UCSD-AML1 (cell line): ENCODE results near the gene BAG3.
"Not testable (repeated sequence)": the region's sequence is repeated elsewhere in the genome, so short reads cannot be mapped to it uniquely, and the experiment has no call there.

Experiments used
- DNase-seq: peaks from one replicate; lab custom pipeline; 2025; ENCODE audit not compliant: unreplicated experiment; lab: John Stamatoyannopoulos, UW

The BAG3 gene

GRCh38 chr10:119640384-119640783 is 10.8 kb upstream of the BAG3 start:
- DNase-seq: no peak

GRCh38 chr10:119640875-119641526 is 10.2 kb upstream of the BAG3 start:
- no peak for DNase-seq

DNA sequence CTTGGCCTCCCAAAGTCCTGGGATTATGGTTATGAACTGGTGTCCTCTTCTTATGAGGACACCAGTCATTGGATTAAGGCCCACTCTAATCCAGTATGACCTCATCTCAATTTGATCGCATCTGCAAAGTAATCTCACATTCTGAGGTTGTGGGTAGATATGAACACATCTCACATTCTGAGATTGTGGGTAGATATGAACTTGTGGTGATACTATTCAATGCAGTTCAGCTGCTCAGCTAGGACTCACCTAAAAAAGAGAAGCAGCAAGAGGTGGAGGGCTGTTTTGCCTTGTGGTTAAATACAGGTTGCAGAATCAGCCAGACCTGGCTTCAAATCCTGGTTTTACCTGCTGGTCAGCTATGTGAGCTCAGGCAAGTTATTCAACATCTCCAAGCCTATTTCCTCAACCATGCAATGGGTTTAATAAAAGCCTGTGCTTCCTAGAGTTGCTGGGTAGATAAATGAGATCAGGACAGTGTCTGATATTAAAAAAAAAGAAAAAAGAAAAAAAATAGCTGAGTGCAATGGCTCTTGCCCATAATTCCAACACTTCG is 8.5 kb upstream of the BAG3 start:
- DNase-seq: no peak

GRCh38 chr10:119643306-119644204 is 7.6 kb upstream of the BAG3 start:
- no peak for DNase-seq

DNA sequence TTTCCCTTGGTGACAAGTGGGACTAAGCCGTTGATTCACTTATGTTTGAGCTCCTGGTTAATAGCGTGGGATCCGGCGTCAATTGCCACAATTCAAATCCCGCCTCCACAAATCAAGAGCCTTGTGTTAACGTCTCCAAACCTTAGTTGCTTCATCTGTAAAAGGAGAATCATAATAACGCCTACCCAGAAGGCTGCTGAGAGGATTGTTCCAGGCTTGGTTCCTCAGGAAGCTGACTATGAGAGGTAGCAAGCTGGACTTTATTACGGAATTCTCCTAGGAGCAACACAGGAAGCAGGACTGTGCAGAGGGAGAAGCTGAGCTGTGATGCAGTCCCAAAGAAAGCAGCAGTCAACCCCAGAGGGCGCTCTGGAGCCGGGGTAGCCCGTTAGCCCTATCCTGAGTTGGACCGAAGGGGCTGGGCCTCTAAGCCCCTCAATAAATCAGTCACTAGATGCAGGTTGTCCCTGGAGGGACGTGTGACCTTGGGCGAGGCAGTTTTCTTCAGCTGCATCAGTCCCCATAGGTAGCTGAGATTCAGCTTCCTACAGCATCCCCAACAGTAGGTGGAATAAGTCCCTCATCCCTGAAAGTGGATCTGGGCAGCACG is 6.9 kb upstream of the BAG3 start:
- DNase-seq: no peak

DNA sequence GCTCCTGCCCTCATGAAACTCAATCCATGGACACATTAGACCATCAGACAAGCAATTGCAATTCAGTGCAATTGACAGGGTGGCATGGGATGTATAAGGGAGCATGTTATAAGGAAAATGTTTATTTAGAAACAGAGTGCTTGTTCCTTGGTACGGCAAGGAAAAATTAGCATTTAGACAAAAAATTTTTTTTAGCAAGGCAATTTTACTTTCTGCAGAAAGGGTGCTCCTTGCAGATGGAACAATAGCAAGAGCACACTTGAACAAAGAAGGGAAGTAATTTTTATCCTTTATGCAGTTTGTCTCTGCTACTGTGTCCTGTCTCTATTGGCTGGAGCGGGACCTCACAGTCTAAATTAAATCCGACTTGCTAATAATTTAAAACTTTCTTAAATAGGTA is 6.2 kb upstream of the BAG3 start:
- no peak for DNase-seq

DNA sequence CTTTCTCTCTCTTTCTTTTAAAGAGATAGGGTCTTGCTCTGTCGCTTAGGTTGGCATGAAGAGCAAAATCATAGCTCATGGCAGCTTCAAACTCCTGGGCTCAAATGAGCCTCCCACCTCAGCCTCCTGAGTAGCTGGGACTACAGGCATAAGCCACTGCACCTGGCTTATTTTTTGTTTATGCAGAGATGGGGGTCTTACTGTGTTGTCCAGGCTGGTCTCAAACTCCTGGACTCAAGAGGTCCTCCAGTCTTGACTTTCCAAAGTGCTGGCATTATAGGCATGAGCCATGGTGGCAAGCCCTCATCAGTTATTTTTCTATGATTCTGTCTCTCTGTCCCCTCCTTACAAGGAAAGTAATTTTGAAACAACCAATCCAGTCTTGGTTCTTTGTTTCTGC is 1.1 kb upstream of the BAG3 start:
- no peak for DNase-seq

DNA sequence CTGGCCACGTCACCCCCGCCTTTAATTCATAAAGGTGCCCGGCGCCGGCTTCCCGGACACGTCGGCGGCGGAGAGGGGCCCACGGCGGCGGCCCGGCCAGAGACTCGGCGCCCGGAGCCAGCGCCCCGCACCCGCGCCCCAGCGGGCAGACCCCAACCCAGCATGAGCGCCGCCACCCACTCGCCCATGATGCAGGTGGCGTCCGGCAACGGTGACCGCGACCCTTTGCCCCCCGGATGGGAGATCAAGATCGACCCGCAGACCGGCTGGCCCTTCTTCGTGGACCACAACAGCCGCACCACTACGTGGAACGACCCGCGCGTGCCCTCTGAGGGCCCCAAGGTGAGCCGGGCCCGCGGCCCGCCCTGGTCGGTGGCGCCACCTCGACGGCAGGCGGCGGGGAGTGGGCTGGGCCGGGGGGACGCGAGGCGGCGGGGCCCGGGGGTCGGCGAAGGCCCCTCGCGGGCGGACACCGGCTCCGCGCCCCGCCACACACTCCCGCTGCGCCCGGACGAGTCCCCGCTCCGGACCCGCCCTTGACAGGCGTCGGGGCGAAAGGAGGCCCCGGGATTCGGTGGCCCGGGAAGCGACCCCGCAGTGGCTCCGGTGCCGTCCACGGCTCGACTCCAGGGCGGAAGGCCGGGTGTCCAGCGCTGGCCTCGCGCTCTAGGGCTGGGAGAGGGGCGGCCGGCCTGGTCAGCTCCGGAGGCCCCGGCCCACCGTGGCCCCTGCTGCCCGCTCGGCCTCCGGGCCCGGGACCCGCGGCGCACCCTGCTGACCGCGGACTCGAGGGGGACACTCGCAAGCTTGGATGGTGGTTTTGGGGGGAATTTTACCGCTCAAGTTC is 557 bp downstream of the BAG3 start:
- DNase-seq: no peak

DNA sequence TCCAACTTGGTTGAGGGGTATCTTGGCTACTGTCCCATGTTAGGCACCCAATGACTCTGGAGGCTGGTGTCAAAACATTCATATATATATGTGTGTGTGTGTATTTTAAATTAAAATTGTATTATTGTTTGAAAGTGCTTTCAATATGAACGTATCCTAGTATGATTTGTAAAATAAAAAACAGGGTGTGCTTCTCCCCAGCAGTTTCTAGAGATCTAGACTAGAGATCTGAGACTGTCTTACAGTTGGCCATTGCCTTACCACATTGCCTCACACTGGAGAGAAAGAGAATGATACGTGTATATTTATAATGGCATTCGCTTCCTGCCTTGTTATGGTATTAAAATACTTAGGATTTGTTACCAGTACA is 1.2 kb downstream of the BAG3 start:
- no peak for DNase-seq

GRCh38 chr10:119653209-119653608 is 2.0 kb downstream of the BAG3 start:
- DNase-seq: no peak

- no peak for DNase-seq
These were observed 2.7 kb downstream of the BAG3 start for GRCh38 chr10:119653916-119654315.

GRCh38 chr10:119654540-119654939 is 3.4 kb downstream of the BAG3 start:
- DNase-seq: no peak

DNA sequence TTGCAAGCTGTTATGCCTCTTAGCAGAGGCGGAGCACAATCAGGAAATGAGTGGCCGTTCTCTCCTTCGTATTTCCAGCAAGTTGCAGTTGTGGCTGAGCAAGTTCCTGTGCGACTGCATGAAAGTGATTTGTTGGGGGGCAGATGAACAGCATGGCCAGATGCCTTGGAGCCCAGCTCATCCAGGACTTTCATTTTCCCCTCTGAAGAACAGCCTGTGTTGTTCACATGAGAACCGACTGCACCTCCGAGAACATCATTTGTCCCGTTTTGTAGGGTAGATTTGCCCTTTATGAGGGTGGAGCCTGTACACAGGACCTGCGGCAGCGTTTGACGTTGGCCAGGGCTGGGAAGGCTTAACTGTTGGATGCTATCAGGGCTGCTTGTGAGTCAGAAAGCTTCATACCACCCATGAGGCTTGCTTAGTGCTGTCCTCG is 4.4 kb downstream of the BAG3 start:
- DNase-seq: peak; percentile 24

- no peak for DNase-seq
These were observed 5.6 kb downstream of the BAG3 start for GRCh38 chr10:119656760-119657159.

GRCh38 chr10:119657725-119658124 is 6.5 kb downstream of the BAG3 start:
- no peak for DNase-seq

- peak; percentile 24 for DNase-seq
These were observed 7.1 kb downstream of the BAG3 start for GRCh38 chr10:119658274-119658673.

- no peak for DNase-seq
These were observed 8.8 kb downstream of the BAG3 start for GRCh38 chr10:119659951-119660350.

- DNase-seq: not testable (repeated sequence)
These were observed 11.0 kb downstream of the BAG3 start for GRCh38 chr10:119662076-119662605.

- DNase-seq: no peak
These were observed 12.9 kb downstream of the BAG3 start for GRCh38 chr10:119663866-119664698.
